CD4-positive, alpha-beta T cell treated with Interleukin-21 for 1 hour (primary cell): Measurements from ENCODE around the gene CST11.
A peak's percentile ranks its signal among the peaks of the same experiment; 100 is the strongest.

Source experiments
- DNase-seq: peaks from one replicate; pipeline ENCODE4 v3.0.0-alpha.2; 2020

The CST11 gene

DNA sequence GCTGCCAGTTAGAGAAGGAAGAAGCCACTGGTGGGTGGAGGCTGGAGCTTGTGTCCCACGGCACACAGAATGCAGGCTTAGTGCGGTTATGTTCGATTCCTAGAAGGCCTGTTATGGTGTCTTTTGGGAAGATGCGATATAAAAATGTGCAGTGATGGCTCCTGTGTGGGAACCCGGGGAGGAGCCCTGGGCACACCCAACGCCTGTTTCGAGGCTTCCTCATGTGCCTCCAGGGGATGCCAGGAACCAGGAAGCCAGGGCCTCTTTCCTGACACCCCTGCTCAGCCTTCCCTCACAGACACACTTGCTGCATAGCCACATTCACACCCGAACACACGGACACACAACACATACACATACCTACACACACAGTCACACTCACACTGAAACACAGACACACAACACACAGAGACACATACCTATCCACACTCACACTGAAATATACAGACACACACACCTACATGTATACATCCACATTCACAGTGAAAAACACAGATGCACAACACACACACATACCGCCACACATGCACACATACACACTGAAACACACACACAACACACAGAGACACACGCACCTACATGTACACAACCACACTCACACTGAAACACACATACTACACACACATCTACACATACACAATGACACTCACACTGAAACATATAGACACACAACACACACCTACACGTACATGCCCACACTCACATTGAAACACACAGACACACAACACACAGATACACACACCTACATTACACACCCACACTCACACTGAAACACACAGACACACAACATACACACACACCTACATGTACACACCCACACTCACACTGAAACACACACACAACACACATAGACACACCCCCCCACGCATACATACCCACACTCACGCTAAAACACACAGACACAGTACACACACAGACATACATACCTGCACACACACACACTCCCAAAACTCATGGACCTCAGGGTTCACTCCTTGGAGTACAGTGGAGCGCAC is 1.2 kb upstream of the CST11 start:
- DNase-seq = no peak

- no peak for DNase-seq
Measured at GRCh38 chr20:23451956-23452487, 654 bp downstream of the CST11 start.

GRCh38 chr20:23450877-23451276 is 1.8 kb downstream of the CST11 start:
- DNase-seq = no peak

GRCh38 chr20:23449421-23449820 is 3.3 kb downstream of the CST11 start:
- no peak for DNase-seq

GRCh38 chr20:23448167-23448566 is 4.5 kb downstream of the CST11 start:
- no peak for DNase-seq

GRCh38 chr20:23446505-23446904 is 6.2 kb downstream of the CST11 start:
- no peak for DNase-seq

DNA sequence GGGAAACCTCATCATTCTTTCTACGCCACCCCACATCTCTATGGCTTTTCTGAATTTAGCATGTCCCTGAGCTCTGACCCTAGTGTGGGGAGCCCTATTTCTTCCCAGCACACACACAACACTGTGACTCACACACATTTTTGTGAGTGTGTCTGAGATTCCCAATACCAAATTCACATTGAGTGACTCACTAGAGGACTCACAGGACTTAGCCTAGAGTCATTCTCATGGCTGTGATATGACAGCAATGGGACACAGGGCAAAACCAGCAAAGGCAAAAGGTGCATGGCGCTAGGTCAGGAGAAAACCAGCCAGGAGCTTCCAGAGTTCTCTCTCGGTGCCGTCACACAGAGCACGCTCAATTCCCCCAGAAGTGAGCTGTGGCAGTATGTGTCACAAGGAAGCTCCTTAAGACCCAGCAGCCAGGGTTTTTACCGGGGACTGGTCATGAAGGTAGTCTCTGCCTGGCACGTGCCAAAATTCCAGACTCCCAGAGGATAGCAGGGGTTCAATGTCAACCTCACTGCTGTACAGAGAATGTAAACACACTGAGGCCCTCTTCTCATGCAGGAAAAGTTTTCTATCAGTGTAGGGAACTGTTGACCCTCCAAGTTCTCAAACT is 7.0 kb downstream of the CST11 start:
- no peak for DNase-seq

DNA sequence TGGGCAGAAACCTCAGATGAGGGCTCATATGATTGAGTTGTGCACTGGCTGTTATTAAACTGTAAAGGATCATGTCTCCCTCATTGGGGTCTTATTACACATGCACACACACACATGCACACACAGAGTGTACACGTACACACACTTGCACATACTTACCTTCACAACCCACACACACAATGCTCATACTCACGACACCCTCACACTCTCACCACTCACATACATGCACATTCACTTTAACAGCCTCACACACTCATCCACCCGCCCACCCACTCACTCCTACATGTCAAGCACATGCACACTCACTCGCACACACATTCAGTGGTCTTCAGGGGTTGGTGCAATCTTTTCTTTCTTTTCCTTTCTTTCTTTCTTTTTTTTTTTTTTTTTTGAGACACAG is 7.8 kb downstream of the CST11 start:
- DNase-seq = no peak

DNA sequence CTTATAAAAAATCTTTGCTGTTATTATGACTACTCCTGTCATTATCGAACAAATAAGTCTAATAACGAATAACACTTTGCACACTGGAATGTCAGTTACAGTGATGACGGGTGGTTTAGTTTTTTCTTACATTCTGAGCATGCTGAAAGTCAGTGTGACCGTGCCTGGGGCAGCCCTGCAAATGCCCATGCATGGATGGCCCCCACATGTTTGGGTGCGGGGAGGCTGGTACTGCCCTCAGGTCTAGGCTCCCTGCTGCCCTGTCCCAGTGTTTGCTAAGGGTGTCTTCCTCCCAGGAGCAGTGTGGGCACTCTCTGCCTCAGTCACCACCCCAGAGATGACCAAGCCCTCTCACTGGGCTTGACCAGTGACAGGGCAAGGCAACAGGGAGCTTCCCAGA is 10.2 kb downstream of the CST11 start:
- DNase-seq = no peak

DNA sequence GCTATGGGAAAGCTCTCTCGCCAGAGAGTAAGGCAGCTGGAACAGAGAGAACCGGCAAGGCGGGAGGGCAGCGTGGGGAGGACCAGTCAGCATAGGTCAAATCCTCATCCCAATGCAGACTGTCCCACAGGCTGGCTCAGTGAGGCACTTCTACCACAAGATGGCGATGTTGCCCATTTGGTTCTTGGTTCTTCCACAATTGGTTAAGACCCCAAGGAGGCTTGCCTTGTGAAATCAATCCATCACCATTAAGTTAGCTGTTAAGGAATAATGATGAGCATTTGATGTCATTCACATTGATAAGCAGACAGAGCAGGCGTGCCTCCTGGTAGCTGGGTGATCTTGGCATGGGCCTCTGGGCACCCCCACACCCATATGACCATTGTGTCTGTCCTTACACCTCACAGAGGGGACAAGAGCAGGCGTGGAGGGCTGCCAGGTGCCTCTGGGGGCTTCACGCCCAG is 10.8 kb downstream of the CST11 start:
- peak; percentile 73 for DNase-seq

DNA sequence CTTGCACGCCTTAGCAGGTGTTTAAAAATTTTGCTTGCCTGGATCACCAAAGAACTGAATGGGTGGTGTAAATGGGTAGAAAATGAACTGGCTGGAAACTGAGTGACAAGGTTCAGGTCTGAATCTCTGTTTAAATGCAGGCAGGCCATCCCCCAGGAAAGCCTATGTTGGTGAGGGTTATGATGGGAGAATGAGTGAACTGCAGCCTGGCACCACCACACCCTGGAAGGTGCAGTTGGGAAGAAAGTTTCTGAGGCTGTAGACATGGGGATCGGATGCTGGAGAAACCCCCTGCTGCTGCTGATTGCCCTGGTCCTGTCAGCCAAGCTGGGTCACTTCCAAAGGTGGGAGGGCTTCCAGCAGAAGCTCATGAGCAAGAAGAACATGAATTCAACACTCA is 12.7 kb downstream of the CST11 start:
- DNase-seq = no peak

- no peak for DNase-seq
Measured at GRCh38 chr20:23438661-23439060, 14.0 kb downstream of the CST11 start.

DNA sequence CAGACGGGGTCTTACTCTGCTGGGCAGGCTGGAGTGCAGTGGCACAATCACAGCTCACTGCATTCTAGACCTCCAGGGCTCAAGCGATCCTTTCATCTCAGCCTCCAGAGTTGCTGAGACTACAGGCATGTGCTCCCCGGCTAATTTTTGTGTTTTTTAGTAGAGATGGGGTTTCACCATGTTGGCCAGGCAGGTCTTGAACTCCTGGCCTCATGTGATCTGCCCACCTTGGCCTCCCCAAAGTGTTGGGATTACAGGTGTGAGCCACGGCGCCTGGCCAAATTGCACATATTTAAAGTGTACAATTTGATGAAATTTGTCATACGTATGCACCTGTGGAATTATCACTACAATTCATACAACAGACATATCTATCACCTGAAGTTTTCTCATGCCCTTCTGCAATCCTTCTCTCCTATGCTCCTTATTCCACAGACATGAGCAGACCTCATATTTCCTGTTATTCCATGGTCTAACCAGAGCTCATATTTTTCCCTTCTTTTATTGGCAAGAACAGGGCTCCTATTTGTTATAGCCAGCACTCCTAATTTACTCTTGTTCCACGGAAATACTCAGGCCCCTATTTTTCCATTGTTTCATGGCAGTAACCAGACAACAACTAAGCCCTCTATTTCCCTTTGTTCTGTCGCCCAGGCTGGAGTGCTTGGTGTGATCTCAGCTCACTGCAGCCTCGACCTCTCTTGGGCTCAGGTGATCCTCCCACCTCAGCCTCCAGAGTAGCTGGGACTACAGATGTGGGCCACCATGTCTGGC is 15.4 kb downstream of the CST11 start:
- no peak for DNase-seq

GRCh38 chr20:23436681-23437080 is 16.0 kb downstream of the CST11 start:
- DNase-seq = no peak

GRCh38 chr20:23435626-23436539 is 16.8 kb downstream of the CST11 start:
- no peak for DNase-seq

GRCh38 chr20:23434521-23435313 is 18.0 kb downstream of the CST11 start:
- DNase-seq = no peak

- DNase-seq = no peak
Measured at GRCh38 chr20:23433628-23434027, 19.0 kb downstream of the CST11 start.

- DNase-seq = no peak
Measured at GRCh38 chr20:23425129-23425528, 27.5 kb downstream of the CST11 start.

GRCh38 chr20:23420943-23421931 is 31.4 kb downstream of the CST11 start, which contains the start of gene NAPB:
NAPB (minus strand) TSS chr20:23421488; CDS start chr20:23421402, 86 bp downstream.
- peak; percentile 93 for DNase-seq
